ENCODE data around the gene CHAF1A.

DNA sequence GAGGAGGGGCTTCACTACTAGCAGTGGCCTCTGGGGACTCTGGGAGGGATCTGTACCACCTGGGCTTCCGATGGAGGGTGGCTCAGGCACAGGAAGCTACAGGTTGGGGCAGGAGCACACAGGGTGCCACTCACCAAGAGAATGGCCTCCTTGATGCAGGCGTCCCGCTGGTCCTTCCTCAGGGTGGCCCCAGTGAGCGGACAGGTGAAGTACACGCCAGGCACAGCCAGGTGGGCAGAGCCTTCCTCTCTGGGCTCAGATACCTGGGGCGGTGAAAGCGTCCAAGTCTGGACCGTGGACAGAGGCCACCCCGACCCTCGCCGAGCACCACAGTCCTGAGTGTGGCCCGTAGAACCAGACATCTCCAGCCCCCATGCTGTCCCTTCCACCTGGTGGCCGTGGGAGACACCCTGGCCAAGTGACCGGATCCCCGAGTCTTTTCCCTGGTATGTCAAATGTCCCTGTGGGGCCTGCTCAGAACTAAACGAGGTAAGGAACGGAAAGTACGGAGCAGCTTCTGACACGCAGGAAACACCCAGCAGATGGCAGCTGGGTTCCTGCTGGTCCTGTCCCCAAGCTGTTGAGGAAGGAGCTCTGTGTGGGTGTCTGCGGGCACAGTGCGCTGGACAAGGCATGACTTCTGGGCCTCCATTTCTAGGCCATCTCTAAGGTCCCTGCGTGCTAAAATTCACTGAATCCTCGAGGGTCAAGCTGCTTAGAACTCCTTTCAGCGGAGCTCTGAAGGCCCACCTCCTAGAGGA, 50.0 kb downstream of the CHAF1A start:
- TF ChIP-seq POLR2A (IDR thresholded peaks at IDR 0.05), result no peak
- TF ChIP-seq, protein P1, sequence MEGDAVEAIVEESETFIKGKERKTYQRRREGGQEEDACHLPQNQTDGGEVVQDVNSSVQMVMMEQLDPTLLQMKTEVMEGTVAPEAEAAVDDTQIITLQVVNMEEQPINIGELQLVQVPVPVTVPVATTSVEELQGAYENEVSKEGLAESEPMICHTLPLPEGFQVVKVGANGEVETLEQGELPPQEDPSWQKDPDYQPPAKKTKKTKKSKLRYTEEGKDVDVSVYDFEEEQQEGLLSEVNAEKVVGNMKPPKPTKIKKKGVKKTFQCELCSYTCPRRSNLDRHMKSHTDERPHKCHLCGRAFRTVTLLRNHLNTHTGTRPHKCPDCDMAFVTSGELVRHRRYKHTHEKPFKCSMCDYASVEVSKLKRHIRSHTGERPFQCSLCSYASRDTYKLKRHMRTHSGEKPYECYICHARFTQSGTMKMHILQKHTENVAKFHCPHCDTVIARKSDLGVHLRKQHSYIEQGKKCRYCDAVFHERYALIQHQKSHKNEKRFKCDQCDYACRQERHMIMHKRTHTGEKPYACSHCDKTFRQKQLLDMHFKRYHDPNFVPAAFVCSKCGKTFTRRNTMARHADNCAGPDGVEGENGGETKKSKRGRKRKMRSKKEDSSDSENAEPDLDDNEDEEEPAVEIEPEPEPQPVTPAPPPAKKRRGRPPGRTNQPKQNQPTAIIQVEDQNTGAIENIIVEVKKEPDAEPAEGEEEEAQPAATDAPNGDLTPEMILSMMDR (IDR thresholded peaks at IDR 0.05), result no peak
